Stimulated activated CD8-positive, alpha-beta memory T cell treated with anti-CD3 and anti-CD28 coated beads, Interleukin-4, amount 100 ng/mL, for 48 hours (primary cell): Measurements from ENCODE around the gene ZNHIT2.
A peak's percentile ranks its signal among the peaks of the same experiment; 100 is the strongest.
"Not testable (repeated sequence)": the region's sequence is repeated elsewhere in the genome, so short reads cannot be mapped to it uniquely, and the experiment has no call there.

Experiments
- DNase-seq: peaks from one replicate; pipeline ENCODE4 v3.0.0-alpha.2; 2020

The ZNHIT2 gene

GRCh38 chr11:65117206-65118096 is at the start of gene ZNHIT2:
Gene ZNHIT2, minus strand, starts transcription at chr11:65117701. Its CDS starts 48 bp downstream, at chr11:65117653.
- peak; percentile 100 for DNase-seq

- no peak for DNase-seq
These were observed 49.4 kb upstream of the ZNHIT2 start for GRCh38 chr11:65166893-65167292.

- no peak for DNase-seq
These were observed 48.2 kb upstream of the ZNHIT2 start for GRCh38 chr11:65165410-65166317.

GRCh38 chr11:65163684-65164083 is 46.2 kb upstream of the ZNHIT2 start:
- no peak for DNase-seq

GRCh38 chr11:65160643-65161042 is 43.1 kb upstream of the ZNHIT2 start:
- no peak for DNase-seq

GRCh38 chr11:65159012-65159411 is 41.5 kb upstream of the ZNHIT2 start:
- no peak for DNase-seq

GRCh38 chr11:65157336-65157735 is 39.8 kb upstream of the ZNHIT2 start:
- no peak for DNase-seq

- no peak for DNase-seq
These were observed 39.4 kb upstream of the ZNHIT2 start for GRCh38 chr11:65156926-65157325.

- DNase-seq = no peak
These were observed 38.8 kb upstream of the ZNHIT2 start for GRCh38 chr11:65156256-65156655.

- no peak for DNase-seq
These were observed 34.6 kb upstream of the ZNHIT2 start for GRCh38 chr11:65152122-65152521.

- no peak for DNase-seq
These were observed 33.9 kb upstream of the ZNHIT2 start for GRCh38 chr11:65151331-65151899.

GRCh38 chr11:65150509-65151299 is 33.2 kb upstream of the ZNHIT2 start:
- DNase-seq = peak; percentile 60

- DNase-seq = not testable (repeated sequence)
These were observed 32.6 kb upstream of the ZNHIT2 start for GRCh38 chr11:65150131-65150508.

- no peak for DNase-seq
These were observed 31.2 kb upstream of the ZNHIT2 start for GRCh38 chr11:65148657-65149056.

GRCh38 chr11:65147352-65148075 is 30.0 kb upstream of the ZNHIT2 start:
- no peak for DNase-seq

GRCh38 chr11:65141896-65142494 is 24.5 kb upstream of the ZNHIT2 start:
- no peak for DNase-seq

- DNase-seq = no peak
These were observed 19.1 kb upstream of the ZNHIT2 start for GRCh38 chr11:65136515-65137096.

- DNase-seq = no peak
These were observed 18.2 kb upstream of the ZNHIT2 start for GRCh38 chr11:65135633-65136145.

- DNase-seq = peak; percentile 83
These were observed 17.6 kb upstream of the ZNHIT2 start for GRCh38 chr11:65134952-65135632.
